ENCODE results near the gene BMP8B.
"Not testable (repeated sequence)": the region's sequence is repeated elsewhere in the genome, so short reads cannot be mapped to it uniquely, and the experiment has no call there.

BMP8B gene

GRCh38 chr1:39789571-39790110 lies 976 bp upstream of the BMP8B start:
- TF ChIP-seq, protein P1, sequence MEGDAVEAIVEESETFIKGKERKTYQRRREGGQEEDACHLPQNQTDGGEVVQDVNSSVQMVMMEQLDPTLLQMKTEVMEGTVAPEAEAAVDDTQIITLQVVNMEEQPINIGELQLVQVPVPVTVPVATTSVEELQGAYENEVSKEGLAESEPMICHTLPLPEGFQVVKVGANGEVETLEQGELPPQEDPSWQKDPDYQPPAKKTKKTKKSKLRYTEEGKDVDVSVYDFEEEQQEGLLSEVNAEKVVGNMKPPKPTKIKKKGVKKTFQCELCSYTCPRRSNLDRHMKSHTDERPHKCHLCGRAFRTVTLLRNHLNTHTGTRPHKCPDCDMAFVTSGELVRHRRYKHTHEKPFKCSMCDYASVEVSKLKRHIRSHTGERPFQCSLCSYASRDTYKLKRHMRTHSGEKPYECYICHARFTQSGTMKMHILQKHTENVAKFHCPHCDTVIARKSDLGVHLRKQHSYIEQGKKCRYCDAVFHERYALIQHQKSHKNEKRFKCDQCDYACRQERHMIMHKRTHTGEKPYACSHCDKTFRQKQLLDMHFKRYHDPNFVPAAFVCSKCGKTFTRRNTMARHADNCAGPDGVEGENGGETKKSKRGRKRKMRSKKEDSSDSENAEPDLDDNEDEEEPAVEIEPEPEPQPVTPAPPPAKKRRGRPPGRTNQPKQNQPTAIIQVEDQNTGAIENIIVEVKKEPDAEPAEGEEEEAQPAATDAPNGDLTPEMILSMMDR (conservative IDR thresholded peaks at IDR 0.05): no peak
- H3K27ac ChIP-seq: peak overlapping the region; percentile 77

GRCh38 chr1:39788426-39788757 lies 273 bp downstream of the BMP8B start:
- H3K27ac ChIP-seq: peak overlapping the region; percentile 77
- TF ChIP-seq, protein P1 (conservative IDR thresholded peaks at IDR 0.05): no peak

- H3K27ac ChIP-seq: peak overlapping the region; percentile 77; the same call in 1 of the 2 replicates
These were observed 701 bp downstream of the BMP8B start for GRCh38 chr1:39787964-39788363.

DNA sequence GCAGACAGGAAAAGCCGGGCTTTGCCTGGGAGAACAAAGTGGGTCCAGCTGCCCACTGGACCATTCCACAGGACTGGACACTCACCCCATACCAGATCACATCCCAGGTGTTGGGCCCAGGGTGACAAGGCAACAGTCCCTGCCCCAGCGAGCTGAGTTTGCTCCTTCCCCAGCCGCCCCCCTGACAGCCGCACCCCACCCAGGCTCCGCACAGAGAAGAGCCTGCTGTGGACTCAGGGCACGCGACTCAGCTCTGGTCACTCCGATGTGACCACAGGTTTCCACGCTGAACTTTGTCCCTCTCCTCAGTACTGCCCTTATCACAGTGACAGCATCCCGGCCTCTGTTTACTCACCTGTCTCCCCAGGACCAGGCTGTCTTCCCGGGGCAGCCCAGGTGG lies 1.2 kb downstream of the BMP8B start:
- TF ChIP-seq, protein P1 (conservative IDR thresholded peaks at IDR 0.05): no peak
- no peak overlapping the region for H3K27ac ChIP-seq

DNA sequence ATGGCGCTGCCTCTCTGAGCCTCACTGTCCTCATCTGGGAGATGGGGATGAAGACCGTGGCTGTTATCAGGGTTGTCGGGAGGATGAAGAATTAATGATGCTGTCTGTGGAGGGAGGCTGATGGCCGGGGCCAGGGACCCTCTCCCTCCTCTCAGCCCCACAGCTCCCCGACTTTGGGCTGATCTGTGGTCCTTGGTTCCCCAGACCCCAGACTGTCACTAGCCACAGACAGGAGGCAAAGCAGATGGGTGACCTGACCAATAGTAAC lies 1.6 kb downstream of the BMP8B start:
- not testable (repeated sequence) for H3K27ac ChIP-seq

GRCh38 chr1:39786303-39787107 lies 2.2 kb downstream of the BMP8B start:
- not testable (repeated sequence) for H3K27ac ChIP-seq

DNA sequence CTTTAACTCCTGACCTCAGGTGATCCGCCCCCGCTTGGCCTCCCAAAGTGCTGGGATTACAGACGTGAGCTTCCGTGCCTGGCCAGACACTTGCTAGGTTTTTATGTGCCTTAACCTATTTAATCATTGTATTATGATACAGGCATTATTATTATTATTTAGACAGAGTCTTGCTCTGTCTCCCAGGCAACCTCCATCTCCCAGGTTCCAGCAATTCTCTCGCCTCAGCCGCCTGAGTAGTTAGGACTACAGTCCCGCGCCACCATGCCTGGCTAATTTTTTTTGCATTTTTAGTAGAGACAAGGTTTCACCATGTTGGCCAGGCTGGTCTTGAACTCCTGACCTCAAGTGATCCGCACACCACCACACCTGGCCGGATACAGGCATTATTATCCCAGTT lies 6.0 kb downstream of the BMP8B start:
- H3K27ac ChIP-seq: not testable (repeated sequence)

GRCh38 chr1:39782103-39782502 lies 6.6 kb downstream of the BMP8B start:
- TF ChIP-seq, protein P1 (conservative IDR thresholded peaks at IDR 0.05): no peak
- no peak overlapping the region for H3K27ac ChIP-seq

- H3K27ac ChIP-seq: no peak overlapping the region
- TF ChIP-seq, protein P1 (conservative IDR thresholded peaks at IDR 0.05): no peak
These were observed 7.3 kb downstream of the BMP8B start for GRCh38 chr1:39781349-39781715.

DNA sequence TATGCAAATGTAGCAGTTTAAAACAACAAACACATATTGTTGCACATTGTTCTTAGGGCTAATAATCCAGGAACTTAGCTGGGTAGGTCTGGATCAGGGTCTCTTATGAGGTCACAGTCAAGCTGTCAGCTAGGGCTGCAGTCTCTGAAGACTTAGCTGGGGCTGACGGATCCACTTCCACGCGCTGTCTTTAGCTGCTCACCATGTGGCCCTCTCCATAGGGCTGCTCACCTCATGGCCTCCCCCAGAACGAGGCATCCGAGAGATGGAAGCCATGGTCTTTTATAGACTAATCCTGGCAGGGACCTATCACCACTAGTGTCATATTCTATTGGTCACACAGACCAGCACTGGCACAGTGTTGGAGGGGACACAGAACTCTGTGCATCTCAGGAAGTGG lies 8.8 kb downstream of the BMP8B start:
- TF ChIP-seq, protein P1 (conservative IDR thresholded peaks at IDR 0.05): no peak
- no peak overlapping the region for H3K27ac ChIP-seq
